HepG2 (cell line): ENCODE measurements around the gene HAX1. TPM values are rescaled to one million over a fixed set of nuclear protein-coding genes. Genes with fewer than 3 reads are reported as not detected.

ENCODE experiments used
- ATAC-seq: fragments of 200-7000 bp; cut with Tn5 transposase; 3 replicates; pipeline ENCODE4 v1.9.1; 2020; ENCODE audit warnings: mild to moderate bottlenecking, moderate library complexity
- BruUV-seq: library from RNA; stranded (reverse); fragments of 400-500 nt; replicated peaks from 2 replicates; lab custom pipeline; 2021; lab: Mats Ljungman, UMichigan
- CTCF ChIA-PET: fragments of 300-600 bp; formaldehyde crosslinking; extraction: SDS; loops from one replicate; lab custom pipeline; 2021; ENCODE audit warnings: low total read pairs, inconsistent platforms, low intra/inter-chr PET ratio; lab: Yijun Ruan, JAX
- POLR2A ChIA-PET: fragments of 350-600 bp; sonication (Branson Sonifier 250); formaldehyde crosslinking; loops from one replicate; lab custom pipeline; 2020; ENCODE audit warnings: antibody characterized with exemption, inconsistent platforms; lab: Yijun Ruan, JAX
- DNase-seq: peaks from one replicate; pipeline ENCODE4 v3.0.0-alpha.2; 2015; ENCODE audit warnings: low spot score
- FAIRE-seq: peaks from 3 replicates; lab custom pipeline; 2011; peaks lifted over from hg19 to GRCh38; lab: Jason Lieb, UNC
- H2AFZ ChIP-seq: one replicate; pipeline ENCODE4 v1.6.1; 2011; ENCODE audit warnings: low read length, inconsistent platforms
- H3K27ac ChIP-seq: fragments of 300-600 bp; 3 replicates; pipeline ENCODE4 v1.8.0; 2011; ENCODE audit warnings: mixed run types, mild to moderate bottlenecking, mixed read lengths, low read length, inconsistent platforms; ENCODE audit not compliant: insufficient read depth; ENCODE audit errors: extremely low read length
- H3K27me3 ChIP-seq, 2 experiments: fragments of 200-600 bp in 1 of 2; 2 replicates in 1 of 2; 3 replicates in 1 of 2; pipeline versions ENCODE4 v1.6.0 to v1.8.0; 2011; ENCODE audit warnings: low read length in 2 of 2, mild to moderate bottlenecking in 2 of 2, moderate library complexity in 2 of 2, inconsistent platforms in 1 of 2; ENCODE audit not compliant: insufficient read depth in 2 of 2, control insufficient read depth in 1 of 2
- H3K36me3 ChIP-seq, 2 experiments: fragments of 200-600 bp in 1 of 2; replicated peaks in 1 of 2; 2 replicates in 1 of 2; 3 replicates in 1 of 2; pipeline versions ENCODE4 v1.5.1 to v1.8.0; 2011; ENCODE audit warnings: low read length in 2 of 2, inconsistent platforms in 1 of 2; ENCODE audit not compliant: insufficient read depth in 2 of 2, control insufficient read depth in 1 of 2
- H3K4me1 ChIP-seq: 2 replicates; pipeline ENCODE4 v1.5.1; 2012; ENCODE audit warnings: low read length, inconsistent platforms; ENCODE audit not compliant: insufficient read depth
- H3K4me2 ChIP-seq: 2 replicates; pipeline ENCODE4 v1.6.0; 2011; ENCODE audit warnings: low read depth, low read length, inconsistent platforms
- H3K4me3 ChIP-seq, 3 experiments: fragments of 200-600 bp in 1 of 3; sonication (generic), shearing (Covaris generic) in 1 of 3; replicated peaks in 1 of 3; 2 replicates each; pipeline ENCODE4 v1.5.1; 2011 to 2016; ENCODE audit warnings: low read length in 3 of 3, inconsistent platforms in 2 of 3, low read depth in 2 of 3, mild to moderate bottlenecking in 2 of 3, control low read depth in 1 of 3, mixed read lengths in 1 of 3; ENCODE audit not compliant: insufficient read depth in 1 of 3
- H3K79me2 ChIP-seq: one replicate; pipeline ENCODE4 v1.6.1; 2011; ENCODE audit warnings: low read length, inconsistent platforms; ENCODE audit not compliant: insufficient read depth
- H3K9ac ChIP-seq: 2 replicates; pipeline ENCODE4 v1.6.0; 2011; ENCODE audit warnings: mild to moderate bottlenecking, low read depth, low read length, inconsistent platforms; ENCODE audit not compliant: insufficient read depth
- H3K9me3 ChIP-seq: 2 replicates; pipeline ENCODE4 v1.5.1; 2012; ENCODE audit warnings: mild to moderate bottlenecking, low read length
- H4K20me1 ChIP-seq: 2 replicates; pipeline ENCODE4 v1.6.0; 2011; ENCODE audit warnings: inconsistent platforms, mild to moderate bottlenecking, low read length, moderate library complexity; ENCODE audit not compliant: insufficient read depth
- ATF1 ChIP-seq: IDR thresholded peaks from 2 replicates; pipeline ENCODE4 v1.6.1; 2016; ENCODE audit warnings: mild to moderate bottlenecking, control low read depth
- FOXO4 ChIP-seq: sonication (generic); formaldehyde crosslinking; conservative IDR thresholded peaks from 2 replicates; pipeline ENCODE4 v1.8.1; 2023; ENCODE audit warnings: missing genetic modification reagents
- HNF1B ChIP-seq: sonication (generic); formaldehyde crosslinking; IDR thresholded peaks from 2 replicates; pipeline ENCODE4 v1.5.1; 2020; ENCODE audit warnings: mild to moderate bottlenecking, moderate library complexity, missing genetic modification reagents
- SNAPC2 ChIP-seq: sonication (generic); formaldehyde crosslinking; IDR thresholded peaks from 2 replicates; pipeline ENCODE4 v1.8.1; 2022; ENCODE audit warnings: mild to moderate bottlenecking, missing genetic modification reagents
- SNAPC4 ChIP-seq: sonication (generic); formaldehyde crosslinking; IDR thresholded peaks from 2 replicates; pipeline ENCODE4 v1.4.0; 2020; ENCODE audit warnings: mild to moderate bottlenecking, missing genetic modification reagents
- ZBTB49 ChIP-seq: sonication (generic); formaldehyde crosslinking; IDR thresholded peaks from 2 replicates; pipeline ENCODE4 v1.4.0; 2020; ENCODE audit warnings: missing genetic modification reagents, borderline replicate concordance
- ZFP37 ChIP-seq: sonication (generic); formaldehyde crosslinking; IDR thresholded peaks from 2 replicates; pipeline ENCODE4 v1.4.0; 2020; ENCODE audit warnings: missing genetic modification reagents, borderline replicate concordance
- ZMYM2 ChIP-seq: sonication (generic); formaldehyde crosslinking; IDR thresholded peaks from 2 replicates; pipeline ENCODE4 v1.8.0; 2022; ENCODE audit warnings: mild to moderate bottlenecking, missing genetic modification reagents
- ZNF530 ChIP-seq: sonication (generic); formaldehyde crosslinking; IDR thresholded peaks from 2 replicates; pipeline ENCODE4 v1.5.0; 2020; ENCODE audit warnings: low read depth, mild to moderate bottlenecking, missing genetic modification reagents
- ZNF83 ChIP-seq: sonication (generic); formaldehyde crosslinking; IDR thresholded peaks from 2 replicates; pipeline ENCODE4 v1.4.0; 2020; ENCODE audit warnings: missing genetic modification reagents, mild to moderate bottlenecking, borderline replicate concordance
- ZUFSP ChIP-seq: sonication (generic); formaldehyde crosslinking; IDR thresholded peaks from 2 replicates; pipeline ENCODE4 v1.9.0; 2021; ENCODE audit warnings: missing genetic modification reagents, mild to moderate bottlenecking, borderline replicate concordance
- WGBS: methylation state at CpG from one replicate; pipeline ENCODE4 v1.1.6; 2017; ENCODE audit warnings: low lambda C conversion rate; 5-methylcytosine and 5-hydroxymethylcytosine counted together
- in situ Hi-C: cut with HindIII; loops from 2 replicates; pipeline ENCODE4 v1.10.0; 2017; ENCODE audit warnings: low pct_unique_long_range_greater_than_20kb; ENCODE audit not compliant: extremely low pct_ligation_motif_present
- intact Hi-C: fragments of 100-400 bp; cut with micrococcal nuclease; formaldehyde crosslinking; loops from one replicate; pipeline ENCODE4 v1.10.0; 2022; ENCODE audit not compliant: unreplicated experiment
- polyA plus RNA-seq, 8 experiments: library from polyadenylated mRNA; depleted of rRNA in 3 of 8; stranded (reverse) in 7 of 8; unstranded in 1 of 8; fragments of >200 nt; fragmentation: Illumina TruSeq in 4 of 8; extraction: Trizol in 4 of 8; gene quantifications; 2 replicates each; pipeline versions ENCODE4 v1.2.1 to v1.2.3, GENCODE V29; 2011 to 2016; ENCODE audit warnings: low read depth in 4 of 8, missing spikeins in 1 of 8, mixed read lengths in 1 of 8; ENCODE audit not compliant: insufficient read depth in 1 of 8
- total RNA-seq, 5 experiments: library from RNA; depleted of rRNA; stranded (reverse); fragments of >200 nt; fragmentation: Illumina TruSeq; extraction: Trizol; gene quantifications; 2 replicates each; pipeline ENCODE4 v1.2.3, GENCODE V29; 2016; ENCODE audit warnings: low read depth in 1 of 5

Gene HAX1
- total and polyA plus RNA-seq, 2 of the 13 experiments (the other 11 are each of a cell fraction or from before 2014, with no cell fraction given) = 89.2 to 128 TPM

- no peak for DNase-seq
- intact Hi-C loops (no loop called here), in situ Hi-C loops (no loop called here)
- Histone ChIP-seq H2AFZ (no peak overlapping the region), H3K27me3 (peaks cover 7 to 9% of the 10 kb centered on the region in 2 experiments; a peak in 3 of 5 replicates), H3K79me2 (peaks cover 9% of the 10 kb centered on the region), H3K4me3 (no peak overlapping the region), H3K4me2 (peak overlapping the region; percentile 88; the same call in 1 of the 2 replicates), H4K20me1 (no peaks in the 10 kb centered on the region), H3K9ac (no peak overlapping the region), H3K36me3 (no peaks in the 10 kb centered on the region), H3K27ac (no peak overlapping the region), H3K4me1 (peaks cover 32% of the 10 kb centered on the region), H3K9me3 (no peaks in the 10 kb centered on the region)
- BruUV-seq = no TSS peak
- 67% methylated on average over 1 of the region's 2 CpGs for WGBS
- ATAC-seq = no peak
- ChIA-PET POLR2A (interaction anchor here (1.1 to 3.6 kb wide), 2 partner anchors 10 to 28 kb away, joined by 4 to 126 read pairs; no protein-coding TSS in a partner anchor), CTCF (interaction anchor here (1.1 to 4.4 kb wide), 3 partner anchors 12 to 21 kb away, joined by 3 to 100 read pairs (median 8); no protein-coding TSS in a partner anchor)
- no peak for FAIRE-seq
- TF ChIP-seq ZBTB49 (no peak), ZNF83 (no peak), ZNF530 (CRISPR knock-in tag) (no peak), ZMYM2 (CRISPR knock-in tag) (no peak), ZFP37 (CRISPR knock-in tag) (no peak), ZUFSP (CRISPR knock-in tag) (no peak), SNAPC4 (CRISPR knock-in tag) (no peak), HNF1B (CRISPR knock-in tag) (no peak), SNAPC2 (CRISPR knock-in tag) (no peak), ATF1 (CRISPR knock-in tag) (no peak), FOXO4 (CRISPR knock-in tag) (no peak)
Measured at GRCh38 chr1:154324241-154324640, 51.8 kb downstream of the HAX1 start.
